ENCODE measurements around the gene CD226.

GRCh38 chr18:69996417-69996816, 48.7 kb upstream of the CD226 start:
- TF ChIP-seq POLR2A (IDR thresholded peaks at IDR 0.05; ENCODE audit: low read depth, low read length) (no peak), MAX (IDR thresholded peaks at IDR 0.05; ENCODE audit: low read depth, low read length) (no peak), CTCF (IDR thresholded peaks at IDR 0.05 in 2 of 3, conservative IDR thresholded peaks at IDR 0.05 in 1 of 3; ENCODE audit: control insufficient read depth in 2 of 3, extremely low read depth in 1 of 3, insufficient read depth in 1 of 3, low read depth in 3 of 3, low read length in 3 of 3) (no peak), CHD2 (IDR thresholded peaks at IDR 0.05; ENCODE audit: borderline replicate concordance, low read depth, low read length) (no peak), EGR1 (IDR thresholded peaks at IDR 0.05; ENCODE audit: borderline replicate concordance in 1 of 2, low read depth in 2 of 2, low read length in 2 of 2) (no peak)
